Activated CD4-positive, alpha-beta T cell treated with anti-CD3 and anti-CD28 coated beads for 48 hours (primary cell): ENCODE measurements around the gene RELT.

Source experiments
- DNase-seq: peaks from one replicate; pipeline ENCODE4 v3.0.0-alpha.2; 2020

Gene RELT

GRCh38 chr11:73348838-73349237 lies 27.4 kb upstream of the RELT start:
- DNase-seq: no peak

GRCh38 chr11:73349633-73350032 lies 26.6 kb upstream of the RELT start:
- DNase-seq: no peak

GRCh38 chr11:73350908-73351636 lies 25.1 kb upstream of the RELT start:
- DNase-seq: peak; percentile 68

GRCh38 chr11:73353422-73353821 lies 22.8 kb upstream of the RELT start:
- DNase-seq: no peak

- DNase-seq: no peak
Observed at GRCh38 chr11:73355109-73355508, 21.1 kb upstream of the RELT start.

DNA sequence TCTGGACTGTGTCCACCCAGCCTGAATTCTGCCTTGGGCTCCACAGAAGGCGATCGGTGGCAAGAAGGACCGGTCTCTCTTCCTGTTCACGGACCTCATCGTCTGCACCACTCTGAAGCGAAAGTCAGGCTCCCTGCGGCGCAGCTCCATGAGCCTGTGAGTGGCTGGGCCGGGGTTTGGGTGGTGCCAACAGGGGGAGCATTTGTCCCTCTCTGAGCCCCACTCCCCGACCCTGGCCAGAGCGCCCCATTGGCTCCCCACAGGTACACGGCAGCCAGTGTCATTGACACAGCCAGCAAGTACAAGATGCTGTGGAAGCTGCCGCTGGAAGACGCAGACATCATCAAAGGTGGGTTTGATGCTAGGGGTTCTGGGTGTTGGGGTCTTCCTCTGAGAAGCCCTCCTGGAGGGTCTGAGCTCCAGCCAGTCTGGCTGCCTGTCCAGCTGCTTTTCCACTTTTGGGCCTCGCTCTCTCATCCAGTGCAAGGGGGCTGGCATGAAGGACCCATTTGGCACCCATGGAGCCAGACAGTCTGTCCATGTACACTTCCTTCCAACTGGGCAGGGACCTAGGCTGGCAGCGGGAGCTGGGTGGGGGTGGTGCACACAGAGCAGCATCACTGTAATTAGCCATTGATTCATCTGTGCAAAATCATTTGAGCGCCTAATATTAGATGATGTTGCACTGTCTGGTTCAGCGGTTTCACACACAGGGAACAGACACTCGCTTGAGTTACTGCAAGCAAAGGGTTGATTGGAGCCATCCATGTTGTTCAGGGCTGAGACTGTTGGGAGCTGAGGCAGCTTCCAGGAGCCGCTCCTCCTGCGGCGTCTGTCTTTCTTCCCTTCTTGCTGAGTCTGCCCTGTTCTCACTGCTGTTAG lies 19.0 kb upstream of the RELT start:
- no peak for DNase-seq

GRCh38 chr11:73358071-73358470 lies 18.1 kb upstream of the RELT start:
- no peak for DNase-seq

- DNase-seq: no peak
Observed at GRCh38 chr11:73359341-73359740, 16.9 kb upstream of the RELT start.

DNA sequence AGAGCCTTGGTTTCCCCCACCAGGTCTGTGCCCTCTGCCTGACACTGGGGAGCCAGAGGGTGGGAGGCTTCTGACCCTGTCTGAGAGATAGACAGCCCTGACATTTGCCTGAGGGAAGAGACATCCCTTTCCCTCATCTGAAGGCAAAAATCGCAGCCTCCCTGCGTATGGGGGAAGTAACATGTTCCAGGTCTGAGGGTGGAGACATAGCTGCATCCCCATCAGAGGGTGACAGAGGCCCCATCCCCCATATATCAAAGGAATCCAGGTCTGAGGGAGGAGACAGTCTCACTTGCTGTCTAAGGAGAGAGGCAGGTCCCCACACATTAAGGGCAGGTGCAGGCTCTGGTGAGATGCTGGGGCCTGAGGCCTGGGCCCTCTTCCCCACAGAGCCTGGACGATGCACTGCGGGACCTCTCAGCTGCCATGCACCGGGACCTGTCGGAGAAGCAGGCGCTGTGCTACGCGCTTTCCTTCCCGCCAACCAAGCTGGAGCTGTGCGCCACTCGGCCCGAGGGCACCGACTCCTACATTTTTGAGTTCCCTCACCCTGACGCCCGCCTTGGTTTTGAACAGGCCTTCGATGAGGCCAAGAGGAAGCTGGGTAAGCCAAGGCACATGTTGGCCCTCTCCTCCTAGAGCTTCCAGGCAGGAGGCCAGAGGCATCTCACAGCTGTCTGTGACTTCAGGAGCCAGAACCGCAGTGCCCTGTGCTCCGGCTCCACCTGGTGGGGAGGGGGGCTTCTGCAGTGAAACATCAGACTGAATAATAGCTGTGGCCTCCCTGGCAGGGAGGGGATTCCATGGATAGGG lies 16.1 kb upstream of the RELT start:
- peak; percentile 57 for DNase-seq

DNA sequence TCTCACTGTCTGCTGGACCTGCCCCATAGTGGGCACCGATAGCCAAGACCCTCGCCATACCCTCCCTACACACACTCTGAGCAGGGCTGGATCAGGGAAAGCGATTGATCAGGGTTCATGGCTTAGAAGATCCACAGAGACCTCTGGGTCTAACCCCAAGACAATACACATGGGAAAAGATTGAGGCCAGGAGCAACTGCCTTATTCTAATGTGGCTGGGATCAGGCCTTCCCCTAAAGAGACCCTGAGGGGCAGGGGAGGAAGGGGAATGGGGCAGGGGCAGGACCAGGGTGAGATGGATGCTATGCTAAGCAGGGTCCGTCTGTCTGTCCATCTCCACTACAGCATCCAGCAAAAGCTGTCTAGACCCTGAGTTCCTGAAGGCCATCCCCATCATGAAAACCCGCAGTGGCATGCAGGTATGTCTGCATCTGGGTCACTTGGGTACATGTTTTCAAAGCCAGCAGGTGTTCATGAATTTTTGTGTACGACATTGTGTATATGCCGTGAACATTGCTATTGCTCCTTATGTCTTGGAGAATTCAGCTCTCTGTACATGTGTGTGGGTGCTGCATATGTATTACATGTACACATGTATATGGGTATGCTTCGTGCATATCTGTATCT lies 15.3 kb upstream of the RELT start:
- no peak for DNase-seq

DNA sequence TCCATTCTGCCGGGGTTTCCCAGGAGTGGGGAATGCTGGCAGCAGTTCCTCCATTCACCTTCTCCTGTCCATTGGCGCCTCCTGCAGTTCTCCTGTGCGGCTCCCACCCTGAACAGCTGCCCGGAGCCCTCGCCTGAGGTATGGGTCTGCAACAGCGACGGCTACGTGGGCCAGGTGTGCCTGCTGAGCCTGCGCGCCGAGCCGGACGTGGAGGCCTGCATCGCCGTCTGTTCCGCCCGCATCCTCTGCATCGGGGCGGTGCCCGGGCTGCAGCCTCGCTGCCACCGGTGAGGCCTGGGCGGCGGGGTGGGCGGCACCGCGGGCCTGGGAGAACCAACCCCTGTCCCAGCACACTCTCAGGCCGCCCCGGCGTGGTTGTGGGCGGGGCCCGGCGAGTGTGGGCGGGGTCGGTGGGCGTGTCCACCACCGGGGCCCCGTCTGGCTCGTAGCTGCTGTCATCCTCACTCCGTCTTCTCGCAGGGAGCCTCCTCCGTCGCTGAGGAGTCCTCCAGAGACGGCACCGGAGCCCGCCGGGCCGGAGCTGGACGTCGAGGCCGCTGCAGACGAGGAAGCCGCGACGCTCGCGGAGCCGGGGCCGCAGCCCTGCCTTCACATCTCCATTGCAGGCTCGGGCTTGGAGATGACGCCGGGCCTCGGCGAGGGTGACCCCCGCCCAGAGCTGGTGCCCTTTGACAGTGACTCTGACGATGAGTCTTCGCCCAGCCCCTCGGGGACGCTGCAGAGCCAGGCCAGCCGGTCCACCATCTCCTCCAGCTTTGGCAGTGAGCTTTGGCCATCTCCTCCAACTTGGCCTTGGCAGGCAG lies 14.0 kb upstream of the RELT start:
- DNase-seq: no peak

DNA sequence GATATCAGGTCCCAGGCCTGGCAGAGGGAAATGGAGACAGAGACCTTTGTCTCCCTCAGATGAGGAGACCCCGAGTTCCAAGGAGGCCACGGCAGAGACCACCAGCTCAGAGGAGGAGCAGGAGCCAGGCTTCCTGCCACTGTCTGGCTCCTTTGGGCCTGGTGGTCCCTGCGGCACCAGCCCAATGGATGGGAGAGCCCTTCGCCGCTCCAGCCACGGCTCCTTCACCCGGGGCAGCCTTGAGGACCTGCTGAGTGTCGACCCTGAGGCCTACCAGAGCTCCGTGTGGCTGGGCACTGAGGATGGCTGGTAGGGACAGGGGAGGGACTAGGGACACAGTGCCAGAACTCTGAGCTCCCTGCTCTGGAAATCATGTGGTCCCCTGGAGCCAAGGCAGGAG lies 13.1 kb upstream of the RELT start:
- no peak for DNase-seq

DNA sequence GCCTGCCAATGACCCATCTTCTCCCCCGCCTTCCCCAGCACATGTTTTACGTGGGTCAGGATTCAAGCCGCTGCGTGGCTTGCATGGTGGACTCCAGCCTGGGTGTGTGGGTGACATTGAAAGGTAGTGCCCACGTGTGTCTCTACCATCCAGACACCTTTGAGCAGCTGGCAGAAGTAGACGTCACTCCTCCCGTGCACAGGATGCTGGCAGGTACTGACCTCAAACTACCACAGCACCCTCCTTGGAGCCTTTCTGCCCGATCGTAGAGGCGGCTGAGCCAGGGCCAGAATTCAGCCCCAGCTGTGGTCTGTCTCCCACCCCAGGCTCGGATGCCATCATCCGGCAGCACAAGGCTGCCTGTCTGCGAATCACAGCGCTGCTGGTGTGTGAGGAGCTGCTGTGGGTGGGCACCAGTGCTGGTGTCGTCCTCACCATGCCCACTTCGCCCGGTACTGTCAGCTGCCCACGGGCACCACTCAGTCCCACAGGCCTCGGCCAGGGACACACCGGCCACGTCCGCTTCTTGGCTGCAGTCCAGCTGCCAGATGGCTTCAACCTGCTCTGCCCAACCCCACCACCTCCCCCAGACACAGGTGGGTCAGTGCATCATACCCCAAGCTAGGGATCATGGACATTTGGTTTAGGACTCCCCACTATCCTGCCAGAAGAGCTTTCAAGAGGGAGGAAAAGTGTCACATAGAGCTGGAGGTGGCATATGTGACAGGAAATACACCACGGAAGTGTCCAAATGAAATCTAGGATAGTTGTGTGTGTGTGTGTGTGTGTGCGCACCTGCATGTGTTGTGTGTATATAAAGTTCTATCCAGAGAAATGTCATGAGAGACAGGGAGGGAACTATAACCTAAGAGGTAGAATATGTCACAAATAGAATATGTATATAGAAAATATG lies 10.6 kb upstream of the RELT start:
- no peak for DNase-seq

- DNase-seq: no peak
Observed at GRCh38 chr11:73366265-73366610, 10.0 kb upstream of the RELT start.

DNA sequence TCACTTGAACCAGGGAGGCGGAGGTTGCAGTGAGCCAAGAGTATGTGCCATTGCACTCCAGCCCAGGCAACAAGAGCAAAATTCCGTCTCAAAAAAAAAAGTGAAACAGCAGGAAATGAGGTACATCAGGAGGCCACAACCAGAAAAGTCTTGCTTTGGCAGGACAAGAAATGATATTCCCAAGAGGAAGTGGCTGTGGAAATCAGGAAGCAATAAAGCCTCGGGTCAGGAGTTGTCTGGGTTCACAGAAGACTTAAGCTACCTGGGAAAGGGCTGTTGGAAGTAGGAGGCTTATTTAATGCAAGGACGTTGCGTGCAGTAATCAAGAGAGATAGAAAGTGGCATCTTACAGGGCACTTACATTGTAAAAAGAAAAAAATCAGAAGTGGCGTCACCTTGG lies 9.2 kb upstream of the RELT start:
- no peak for DNase-seq

- peak; percentile 44 for DNase-seq
Observed at GRCh38 chr11:73367482-73368024, 8.6 kb upstream of the RELT start.

- no peak for DNase-seq
Observed at GRCh38 chr11:73372375-73372993, 3.7 kb upstream of the RELT start.

- no peak for DNase-seq
Observed at GRCh38 chr11:73374151-73374550, 2.0 kb upstream of the RELT start.

DNA sequence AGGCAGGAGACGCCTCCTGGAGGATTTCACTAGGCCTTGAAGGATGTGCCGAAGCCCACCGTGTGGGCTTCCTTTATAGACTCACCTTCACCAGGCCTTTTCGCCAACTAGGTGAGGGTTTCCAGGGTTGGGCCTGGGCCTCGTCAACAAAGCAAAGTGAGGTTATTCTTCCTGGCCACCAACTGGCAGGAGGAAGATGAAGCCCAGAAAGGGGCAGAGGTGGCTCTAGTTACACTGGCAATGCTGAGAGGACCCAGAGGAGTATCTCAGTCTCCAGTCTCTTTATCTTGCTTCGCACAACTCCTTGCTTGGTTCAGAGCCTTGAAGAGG lies 404 bp upstream of the RELT start:
- no peak for DNase-seq
